Loucy (cell line): Measurements from ENCODE around the gene MZB1.

Source experiments
- EZH2phosphoT487 ChIP-seq: fragments of 200-600 bp; IDR thresholded peaks from 2 replicates; pipeline ENCODE4 v1.6.1; 2018; ENCODE audit warnings: antibody characterized with exemption, mild to moderate bottlenecking, moderate library complexity, borderline replicate concordance
- TF ChIP-seq, protein P1 (sequence below): fragments of 200-600 bp; sonication (generic); conservative IDR thresholded peaks from 2 replicates; pipeline ENCODE4 v1.5.1; 2014; ENCODE audit warnings: mild to moderate bottlenecking, antibody characterized with exemption, low read length

DNA sequence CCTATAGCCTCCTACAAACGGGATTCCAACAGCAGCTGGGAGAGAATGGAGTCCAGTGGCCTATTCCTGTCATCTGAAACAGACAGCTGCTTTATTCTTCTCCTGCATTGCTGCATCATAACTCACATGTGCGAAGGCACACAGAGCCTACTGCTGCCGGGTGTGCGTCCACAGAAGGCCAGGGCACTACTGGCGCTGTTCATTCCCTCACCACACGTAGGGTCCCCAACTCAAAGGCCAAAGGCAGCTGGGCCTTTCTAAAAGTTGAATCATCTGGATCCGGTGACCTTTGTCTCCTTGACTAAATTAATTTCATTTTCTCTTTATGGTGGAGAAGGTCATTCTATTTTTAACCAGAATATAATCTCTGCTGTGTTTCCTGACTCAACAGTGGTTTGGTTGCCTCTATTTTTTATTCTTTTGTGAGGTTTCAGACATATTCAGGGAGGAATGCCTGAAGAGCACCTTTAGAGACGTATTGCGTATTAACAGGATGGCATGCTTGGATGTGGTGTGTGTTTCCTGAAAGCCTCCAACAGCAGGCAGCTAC, 24.9 kb upstream of the MZB1 start:
- TF ChIP-seq, protein P1, sequence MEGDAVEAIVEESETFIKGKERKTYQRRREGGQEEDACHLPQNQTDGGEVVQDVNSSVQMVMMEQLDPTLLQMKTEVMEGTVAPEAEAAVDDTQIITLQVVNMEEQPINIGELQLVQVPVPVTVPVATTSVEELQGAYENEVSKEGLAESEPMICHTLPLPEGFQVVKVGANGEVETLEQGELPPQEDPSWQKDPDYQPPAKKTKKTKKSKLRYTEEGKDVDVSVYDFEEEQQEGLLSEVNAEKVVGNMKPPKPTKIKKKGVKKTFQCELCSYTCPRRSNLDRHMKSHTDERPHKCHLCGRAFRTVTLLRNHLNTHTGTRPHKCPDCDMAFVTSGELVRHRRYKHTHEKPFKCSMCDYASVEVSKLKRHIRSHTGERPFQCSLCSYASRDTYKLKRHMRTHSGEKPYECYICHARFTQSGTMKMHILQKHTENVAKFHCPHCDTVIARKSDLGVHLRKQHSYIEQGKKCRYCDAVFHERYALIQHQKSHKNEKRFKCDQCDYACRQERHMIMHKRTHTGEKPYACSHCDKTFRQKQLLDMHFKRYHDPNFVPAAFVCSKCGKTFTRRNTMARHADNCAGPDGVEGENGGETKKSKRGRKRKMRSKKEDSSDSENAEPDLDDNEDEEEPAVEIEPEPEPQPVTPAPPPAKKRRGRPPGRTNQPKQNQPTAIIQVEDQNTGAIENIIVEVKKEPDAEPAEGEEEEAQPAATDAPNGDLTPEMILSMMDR, result no peak
- no peak for TF ChIP-seq EZH2phosphoT487
